ENCODE data around the gene TRAPPC3L. TPM values are rescaled to one million over a fixed set of nuclear protein-coding genes. Genes with fewer than 3 reads are reported as not detected.

The TRAPPC3L gene
- total RNA-seq, 1 donor from 2014 or later = 0.27 TPM

- Mint-ChIP-seq H3K27me3 (peaks cover 7% of the 10 kb centered on the region), H3K4me3 (no peak overlapping the region), H3K9me3 (peaks cover 14% of the 10 kb centered on the region), H3K4me1 (ENCODE audit: unreplicated experiment) (no peaks in the 10 kb centered on the region), H3K27ac (no peak overlapping the region), H3K36me3 (no peaks in the 10 kb centered on the region)
- no peak for DNase-seq (ENCODE audit: extremely low spot score, unreplicated experiment)
- no peak for TF ChIP-seq CTCF (conservative IDR thresholded peaks at IDR 0.05)
These were observed 53.7 kb downstream of the TRAPPC3L start for GRCh38 chr6:116491610-116492330.

GRCh38 chr6:116485559-116486184, 59.8 kb downstream of the TRAPPC3L start:
- Mint-ChIP-seq H3K36me3 (no peaks in the 10 kb centered on the region), H3K27me3 (peaks cover 14% of the 10 kb centered on the region), H3K4me3 (no peak overlapping the region), H3K4me1 (ENCODE audit: unreplicated experiment) (peaks cover 12% of the 10 kb centered on the region), H3K27ac (no peak overlapping the region), H3K9me3 (peaks cover 17% of the 10 kb centered on the region)
- no peak for DNase-seq (ENCODE audit: extremely low spot score, unreplicated experiment)
- no peak for TF ChIP-seq CTCF (conservative IDR thresholded peaks at IDR 0.05)

- no peak for DNase-seq (ENCODE audit: extremely low spot score, unreplicated experiment)
- no peak overlapping the region for H3K27ac Mint-ChIP-seq
- TF ChIP-seq CTCF (conservative IDR thresholded peaks at IDR 0.05) = no peak
- H3K9me3 Mint-ChIP-seq = peaks cover 17% of the 10 kb centered on the region
- H3K36me3 Mint-ChIP-seq = no peaks in the 10 kb centered on the region
- H3K4me3 Mint-ChIP-seq = peak overlapping the region; percentile 6
- H3K4me1 Mint-ChIP-seq (ENCODE audit: unreplicated experiment) = peaks cover 12% of the 10 kb centered on the region
- peaks cover 10% of the 10 kb centered on the region for H3K27me3 Mint-ChIP-seq
These were observed 61.9 kb downstream of the TRAPPC3L start for GRCh38 chr6:116483616-116484015.

GRCh38 chr6:116482780-116483179, 62.7 kb downstream of the TRAPPC3L start:
- Mint-ChIP-seq H3K27ac (no peak overlapping the region), H3K4me1 (ENCODE audit: unreplicated experiment) (peaks cover 12% of the 10 kb centered on the region), H3K9me3 (peaks cover 14% of the 10 kb centered on the region), H3K4me3 (no peak overlapping the region), H3K36me3 (no peaks in the 10 kb centered on the region), H3K27me3 (peaks cover 6% of the 10 kb centered on the region)
- DNase-seq (ENCODE audit: extremely low spot score, unreplicated experiment) = no peak
- no peak for TF ChIP-seq CTCF (conservative IDR thresholded peaks at IDR 0.05)

GRCh38 chr6:116476002-116476678, 69.3 kb downstream of the TRAPPC3L start:
- H3K4me3 Mint-ChIP-seq = no peak overlapping the region
- H3K9me3 Mint-ChIP-seq = peaks cover 5% of the 10 kb centered on the region
- H3K27me3 Mint-ChIP-seq = no peaks in the 10 kb centered on the region
- peaks cover 19% of the 10 kb centered on the region for H3K4me1 Mint-ChIP-seq (ENCODE audit: unreplicated experiment)
- no peak for DNase-seq (ENCODE audit: extremely low spot score, unreplicated experiment)
- no peak overlapping the region for H3K27ac Mint-ChIP-seq
- H3K36me3 Mint-ChIP-seq = no peaks in the 10 kb centered on the region
- no peak for TF ChIP-seq CTCF (conservative IDR thresholded peaks at IDR 0.05)

Measured in type B pancreatic cell (in vitro differentiated cells).